GM18861 (cell line): ENCODE data around the gene CYP27B1.
A peak's percentile ranks its signal among the peaks of the same experiment; 100 is the strongest.

Source experiments
- ATAC-seq: cut with Tn5 transposase; IDR thresholded peaks from one replicate; pipeline ENCODE4 v1.9.1; 2021; ENCODE audit not compliant: unreplicated experiment

Gene CYP27B1

GRCh38 chr12:57767305-57767698, 424 bp upstream of the CYP27B1 start:
- no peak for ATAC-seq

DNA sequence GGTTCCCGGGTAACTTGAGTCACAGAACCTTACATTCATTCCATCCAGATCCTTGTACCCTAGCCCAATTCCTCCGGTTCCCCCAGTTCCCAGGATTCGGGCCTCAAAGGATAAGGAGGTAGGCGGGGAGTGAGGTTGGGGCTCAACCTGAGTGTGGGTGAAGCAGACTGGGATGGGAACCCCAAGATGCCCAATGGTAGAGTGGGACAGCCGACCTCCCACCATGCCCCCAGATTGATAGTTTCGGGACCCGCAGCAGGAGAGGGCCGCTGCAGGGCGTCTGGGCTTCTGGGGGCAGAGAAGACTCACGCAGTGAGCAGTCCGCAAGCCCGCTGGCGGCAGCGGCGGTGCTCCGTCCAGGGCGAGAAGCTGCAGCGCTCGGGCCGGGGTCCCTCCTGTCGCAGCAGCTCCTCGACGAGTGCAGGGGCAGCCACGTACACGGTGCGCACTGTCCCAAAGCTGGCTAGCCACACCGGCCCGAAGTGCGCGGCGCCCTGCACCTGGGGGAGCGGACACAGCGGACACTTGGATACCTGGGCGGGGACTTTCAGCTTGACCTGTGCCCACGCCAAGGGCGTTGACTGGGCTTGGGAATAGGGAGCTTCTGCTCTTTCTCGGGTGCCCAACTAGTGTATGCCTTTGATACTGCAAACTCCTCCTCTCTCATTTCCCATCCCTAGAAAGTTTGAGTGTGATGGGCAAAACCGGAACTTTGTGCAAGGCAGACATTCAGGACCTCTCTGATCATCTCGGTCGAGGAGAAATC, 997 bp downstream of the CYP27B1 start:
- ATAC-seq, result no peak

- no peak for ATAC-seq
Measured at GRCh38 chr12:57765003-57765697, 1.7 kb downstream of the CYP27B1 start.

GRCh38 chr12:57764662-57765002, 2.2 kb downstream of the CYP27B1 start:
- no peak for ATAC-seq

DNA sequence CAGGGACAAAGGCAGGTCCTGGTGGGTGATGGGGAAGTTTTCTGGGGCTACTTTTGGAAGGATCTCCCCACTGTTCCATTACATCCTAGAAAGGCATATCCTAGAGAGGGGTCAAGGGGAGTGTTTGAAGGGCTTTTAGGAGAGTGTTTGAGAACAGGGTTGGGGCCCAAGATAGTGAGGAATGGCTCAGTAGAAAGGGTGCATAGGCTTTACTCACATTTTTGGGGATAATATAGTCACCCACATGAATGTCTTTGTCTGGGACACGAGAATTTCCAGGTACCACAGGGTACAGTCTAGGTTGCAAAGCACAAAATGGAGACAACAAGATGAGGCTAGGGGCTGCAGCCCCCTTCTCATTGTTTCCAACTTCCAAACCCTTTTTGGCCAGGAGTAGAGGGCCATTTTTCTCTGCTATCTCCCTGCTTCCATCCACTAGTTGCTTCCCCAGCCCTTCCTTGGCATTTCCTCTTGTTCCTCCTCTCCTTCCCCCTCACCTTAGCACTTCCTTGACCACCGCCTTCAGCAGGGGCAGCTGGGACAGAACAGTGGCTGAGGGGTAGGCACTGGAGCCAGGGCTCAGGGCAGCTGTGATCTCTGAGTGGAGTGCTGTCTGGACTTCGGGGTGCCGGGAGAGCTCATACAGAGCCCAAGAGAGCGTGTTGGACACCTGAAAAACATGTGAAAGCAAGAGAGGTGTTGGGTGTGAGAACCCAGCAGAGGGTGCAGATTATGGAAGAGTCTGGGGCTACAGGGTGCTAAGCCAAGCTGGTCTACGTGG, 2.8 kb downstream of the CYP27B1 start:
- ATAC-seq, result no peak

GRCh38 chr12:57762463-57762862, 4.4 kb downstream of the CYP27B1 start:
- ATAC-seq, result no peak

- ATAC-seq, result no peak
Measured at GRCh38 chr12:57761391-57761998, 5.4 kb downstream of the CYP27B1 start.

DNA sequence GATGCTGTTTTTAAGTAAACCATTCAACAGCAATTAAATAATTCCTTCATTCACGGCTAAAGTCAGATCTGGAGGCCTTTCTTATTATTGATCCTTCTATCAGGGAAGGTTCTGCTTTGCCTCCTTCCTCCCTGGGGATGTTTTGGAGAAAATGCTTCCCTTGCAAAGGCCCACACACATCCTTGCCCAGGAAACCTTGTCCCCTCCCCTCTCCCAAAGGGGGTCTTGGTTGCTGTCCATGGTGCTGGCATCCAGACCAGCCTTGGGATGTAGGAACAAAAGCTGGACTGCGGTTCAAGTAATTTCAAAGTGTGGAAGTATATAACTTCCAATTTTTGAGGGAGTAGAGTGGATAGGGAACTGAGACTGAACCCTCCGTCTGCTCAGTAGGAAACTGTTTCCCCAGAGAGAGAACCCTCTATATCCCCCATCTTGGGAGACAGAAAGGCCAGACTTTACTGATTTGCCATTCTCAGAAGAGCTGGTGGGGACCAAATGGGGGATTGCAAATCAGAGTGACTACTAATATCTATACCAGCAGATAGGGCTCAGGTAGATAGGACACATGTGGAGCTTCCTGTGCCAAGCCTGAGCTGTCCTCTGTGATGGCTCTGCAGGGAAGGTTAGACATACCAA, 6.4 kb downstream of the CYP27B1 start:
- ATAC-seq, result no peak

GRCh38 chr12:57759360-57759980, 7.4 kb downstream of the CYP27B1 start:
- no peak for ATAC-seq

- ATAC-seq, result no peak
Measured at GRCh38 chr12:57758552-57759359, 8.1 kb downstream of the CYP27B1 start.

DNA sequence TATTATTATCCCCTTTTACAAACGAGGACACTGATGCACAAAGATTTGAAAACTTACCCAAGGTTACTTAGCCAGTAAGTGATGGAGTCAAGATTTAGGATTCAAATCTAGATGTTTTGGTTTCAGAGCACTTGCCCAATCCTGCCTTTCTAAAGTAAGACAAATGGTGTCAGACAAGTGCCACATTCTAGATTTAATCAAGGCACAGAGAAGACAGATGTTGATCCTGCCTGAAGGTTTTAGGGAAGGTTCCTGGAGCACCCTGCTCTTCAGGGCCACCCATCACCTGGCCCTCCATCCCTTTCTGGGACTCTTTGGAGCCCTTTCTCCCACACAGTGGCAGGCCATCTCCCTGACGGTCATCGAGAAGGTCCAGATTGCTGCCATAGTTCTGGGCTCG, 9.1 kb downstream of the CYP27B1 start:
- ATAC-seq, result no peak

DNA sequence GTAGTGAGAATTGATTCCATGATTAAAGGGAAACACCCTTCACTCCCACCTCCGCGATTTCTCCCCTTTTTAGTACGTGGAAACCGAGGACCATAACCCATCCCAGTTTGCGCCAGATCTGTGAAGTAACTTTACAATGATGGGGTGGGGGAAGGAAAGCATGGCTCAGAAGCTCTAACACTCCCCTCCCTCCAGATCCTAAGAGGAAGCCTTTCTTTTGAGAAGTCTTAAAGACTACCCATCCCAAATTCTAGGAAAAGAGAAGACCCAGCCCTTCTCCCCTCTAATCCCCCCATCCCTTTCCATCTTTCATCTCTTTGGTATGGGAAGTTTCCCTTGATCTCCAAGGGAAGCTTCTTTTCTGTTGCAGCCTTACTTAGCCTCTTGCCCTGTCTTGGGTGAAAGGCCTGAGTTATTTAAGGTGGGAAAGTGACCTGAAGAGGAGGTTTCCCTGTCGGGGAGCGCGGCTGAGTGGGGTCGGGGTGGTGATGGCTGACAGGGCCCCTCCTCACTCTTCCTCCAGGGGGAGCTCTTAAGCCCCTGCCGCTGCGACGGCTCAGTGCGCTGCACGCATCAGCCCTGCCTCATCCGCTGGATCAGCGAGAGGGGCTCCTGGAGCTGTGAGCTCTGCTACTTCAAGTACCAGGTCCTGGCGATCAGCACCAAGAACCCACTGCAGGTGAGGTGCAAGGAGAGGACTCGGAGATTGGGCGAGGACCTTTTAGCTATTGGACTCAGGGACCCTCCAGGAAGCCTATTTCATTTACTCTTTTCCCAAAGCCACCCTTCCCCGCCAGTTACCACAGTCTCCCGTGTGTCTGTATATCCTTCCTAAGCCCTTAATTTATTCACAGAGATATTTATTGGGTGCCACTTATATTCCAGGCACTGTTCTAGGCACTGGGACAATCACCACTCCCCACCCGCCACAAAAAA, 10.2 kb downstream of the CYP27B1 start:
- ATAC-seq, result no peak

GRCh38 chr12:57755454-57756372, 11.2 kb downstream of the CYP27B1 start:
- no peak for ATAC-seq

DNA sequence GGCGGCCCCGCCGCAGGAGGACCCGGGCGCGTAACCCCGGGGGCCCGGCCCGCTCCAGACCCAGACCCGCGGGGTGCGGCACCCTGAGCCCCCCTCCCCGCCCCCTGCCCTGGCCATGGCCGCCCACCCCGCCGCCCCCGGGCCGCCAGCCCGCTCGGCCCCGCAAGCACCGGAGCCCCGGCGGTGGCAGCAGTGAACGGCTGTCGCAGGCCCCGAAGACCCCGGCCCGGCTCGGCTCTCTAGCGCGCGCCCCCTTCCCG, 11.8 kb downstream of the CYP27B1 start:
- no peak for ATAC-seq

DNA sequence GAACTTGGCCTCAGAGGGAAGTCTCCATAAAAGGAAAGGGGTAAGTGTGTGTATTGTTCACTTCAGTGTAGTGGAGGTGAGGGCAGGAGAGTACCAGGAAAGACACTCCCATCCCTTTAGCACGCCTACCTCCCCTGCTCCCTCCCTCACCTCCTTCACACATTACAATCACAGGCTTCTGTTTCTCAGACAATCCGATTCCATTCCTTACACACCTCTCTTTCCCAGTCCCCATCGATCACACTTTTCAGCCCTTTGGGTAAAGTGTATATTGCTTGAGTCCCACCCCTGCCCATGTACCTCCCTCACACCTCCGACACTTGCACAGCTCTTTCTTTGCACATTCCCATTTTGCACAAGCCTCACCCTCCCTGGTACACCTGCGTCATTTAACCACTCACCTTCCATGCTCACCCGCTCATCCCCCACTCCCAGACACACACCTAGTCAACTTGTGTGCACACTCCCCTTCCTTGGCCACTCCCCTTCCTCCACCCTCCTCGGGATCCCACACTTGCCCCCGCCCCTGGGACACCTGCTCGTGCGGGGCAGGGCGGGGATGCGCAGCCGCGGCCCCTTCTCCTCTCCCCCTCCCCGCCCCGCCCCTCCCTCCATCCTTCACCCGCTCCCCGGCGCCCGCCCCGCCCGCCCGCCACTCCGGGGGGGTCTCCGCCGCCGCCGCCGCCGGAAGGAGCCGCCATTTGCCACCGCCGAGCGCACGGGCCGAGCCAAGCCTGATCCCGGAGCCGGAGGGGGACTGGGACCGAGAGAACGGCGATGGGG, 12.3 kb downstream of the CYP27B1 start, which contains the start of gene MARCHF9:
Gene MARCHF9, plus strand, starts transcription at position 693 of the 783 bp plus-strand sequence. CDS start 426 bp downstream, outside the sequence.
- peak; percentile 24 for ATAC-seq

DNA sequence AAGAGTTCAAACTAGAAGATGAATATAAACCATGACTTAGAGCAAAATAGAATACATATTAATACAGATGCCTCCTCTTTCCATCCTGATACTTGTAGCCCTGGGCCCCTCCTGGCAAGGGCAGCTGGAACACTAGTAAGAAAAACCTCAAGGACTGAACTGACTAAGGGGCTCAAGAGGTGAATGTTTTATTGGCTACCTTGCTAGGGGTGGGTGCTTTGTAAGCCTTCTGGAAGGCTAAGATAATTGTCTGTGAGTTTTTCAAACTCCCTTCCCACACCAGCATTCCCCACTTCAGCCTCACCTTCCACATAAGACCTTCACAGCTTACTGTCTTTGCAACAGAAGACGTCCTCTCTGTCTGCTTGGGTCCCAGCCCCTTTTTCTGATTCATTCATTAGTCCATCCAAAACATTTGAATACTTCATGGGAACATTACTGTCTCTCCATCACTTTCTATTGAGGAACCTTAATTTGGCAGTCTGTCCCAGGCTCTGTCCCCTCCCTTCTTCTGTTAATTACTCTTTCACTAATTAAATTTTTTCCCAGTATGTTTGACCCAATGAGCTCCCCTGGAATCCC, 13.0 kb downstream of the CYP27B1 start:
- ATAC-seq, result no peak

GRCh38 chr12:57752668-57753000, 14.2 kb downstream of the CYP27B1 start:
- no peak for ATAC-seq
